HEK293T (cell line): Measurements from ENCODE around the gene ZBTB17.

Experiments used
- CTCF ChIA-PET: fragments of 350-600 bp; formaldehyde crosslinking; extraction: SDS; loops from one replicate; lab custom pipeline; 2021; ENCODE audit warnings: antibody characterized with exemption, inconsistent platforms; lab: Yijun Ruan, JAX
- POLR2A ChIA-PET: fragments of 350-600 bp; formaldehyde crosslinking; extraction: SDS; loops from one replicate; lab custom pipeline; 2020; ENCODE audit warnings: antibody characterized with exemption, inconsistent platforms; lab: Yijun Ruan, JAX
- DNase-seq: peaks from one replicate; pipeline ENCODE4 v3.0.0; 2012; ENCODE audit warnings: mixed read lengths; ENCODE audit errors: extremely low spot score
- ARNT ChIP-seq: fragments of 450-650 bp; IDR thresholded peaks from 2 replicates; pipeline ENCODE4 v1.6.1; 2017; ENCODE audit warnings: mild to moderate bottlenecking
- BHLHE40 ChIP-seq: fragments of 450-650 bp; IDR thresholded peaks from 2 replicates; pipeline ENCODE4 v1.6.1; 2016; ENCODE audit warnings: mild to moderate bottlenecking, moderate library complexity, borderline replicate concordance
- CTBP1 ChIP-seq: fragments of 450-650 bp; IDR thresholded peaks from 2 replicates; pipeline ENCODE4 v1.6.1; 2016; ENCODE audit warnings: borderline replicate concordance
- ELF4 ChIP-seq: fragments of 450-650 bp; IDR thresholded peaks from 2 replicates; pipeline ENCODE4 v1.6.1; 2017; ENCODE audit warnings: antibody characterized with exemption
- FOXA1 ChIP-seq: fragments of 450-650 bp; IDR thresholded peaks from 2 replicates; pipeline ENCODE4 v1.6.1; 2016; ENCODE audit warnings: mild to moderate bottlenecking
- FOXK2 ChIP-seq: fragments of 450-650 bp; IDR thresholded peaks from 2 replicates; pipeline ENCODE4 v1.6.1; 2016; ENCODE audit warnings: mild to moderate bottlenecking
- FOXM1 ChIP-seq: fragments of 450-650 bp; IDR thresholded peaks from 2 replicates; pipeline ENCODE4 v1.6.1; 2017; ENCODE audit warnings: mild to moderate bottlenecking, borderline replicate concordance
- HDGF ChIP-seq: fragments of 450-650 bp; IDR thresholded peaks from 2 replicates; pipeline ENCODE4 v1.6.1; 2017; ENCODE audit warnings: antibody characterized with exemption, borderline replicate concordance
- L3MBTL2 ChIP-seq: fragments of 450-650 bp; conservative IDR thresholded peaks from 2 replicates; pipeline ENCODE4 v1.6.1; 2016; ENCODE audit warnings: mild to moderate bottlenecking
- LEF1 ChIP-seq: fragments of 450-650 bp; IDR thresholded peaks from 2 replicates; pipeline ENCODE4 v1.6.1; 2017; ENCODE audit warnings: mild to moderate bottlenecking, borderline replicate concordance
- NFRKB ChIP-seq: fragments of 450-650 bp; IDR thresholded peaks from 2 replicates; pipeline ENCODE4 v1.6.1; 2016; ENCODE audit warnings: mild to moderate bottlenecking, moderate library complexity
- PKNOX1 ChIP-seq: fragments of 450-650 bp; IDR thresholded peaks from 2 replicates; pipeline ENCODE4 v1.6.1; 2016
- SP1 ChIP-seq: fragments of 450-650 bp; IDR thresholded peaks from 2 replicates; pipeline ENCODE4 v1.6.1; 2017
- SUZ12 ChIP-seq: fragments of 450-650 bp; IDR thresholded peaks from 2 replicates; pipeline ENCODE4 v1.6.1; 2016; ENCODE audit warnings: mild to moderate bottlenecking
- TARDBP ChIP-seq: fragments of 450-650 bp; IDR thresholded peaks from 2 replicates; pipeline ENCODE4 v1.6.1; 2016
- ZNF384 ChIP-seq: fragments of 450-650 bp; IDR thresholded peaks from 2 replicates; pipeline ENCODE4 v1.6.1; 2016

Gene ZBTB17

GRCh38 chr1:15950763-15951295 is 25.1 kb downstream of the ZBTB17 start:
- no peak for DNase-seq
- ChIA-PET CTCF (interaction anchor here (0.6 kb wide), 1 partner anchor 159 kb away, joined by 3 read pairs; no protein-coding TSS in a partner anchor), POLR2A (interaction anchor here (0.7 kb wide), 1 partner anchor 25 kb away, joined by 4 read pairs; the partner anchor contains the start of gene ZBTB17)
- TF ChIP-seq SP1 (no peak), CTBP1 (no peak), BHLHE40 (no peak), L3MBTL2 (no peak), FOXM1 (no peak), TARDBP (no peak), PKNOX1 (no peak), FOXA1 (no peak), ELF4 (no peak), FOXK2 (no peak), ARNT (no peak), SUZ12 (no peak), ZNF384 (no peak), LEF1 (no peak), HDGF (no peak), NFRKB (no peak)

- TF ChIP-seq PKNOX1 (no peak), FOXM1 (no peak), FOXK2 (no peak), ZNF384 (no peak), SP1 (no peak), BHLHE40 (no peak), LEF1 (no peak), L3MBTL2 (no peak), ARNT (no peak), TARDBP (no peak), CTBP1 (no peak), NFRKB (no peak), ELF4 (no peak), HDGF (no peak), FOXA1 (no peak), SUZ12 (no peak)
- ChIA-PET POLR2A (no interaction called here), CTCF (no interaction called here)
- DNase-seq, result no peak
Measured at GRCh38 chr1:15950302-15950701, 25.6 kb downstream of the ZBTB17 start.

GRCh38 chr1:15949453-15950245 is 26.3 kb downstream of the ZBTB17 start:
- ChIA-PET POLR2A (no interaction called here), CTCF (no interaction called here)
- TF ChIP-seq LEF1, result no peak
- no peak for TF ChIP-seq ARNT
- TF ChIP-seq SUZ12, result no peak
- no peak for TF ChIP-seq L3MBTL2
- TF ChIP-seq BHLHE40, result no peak
- no peak for TF ChIP-seq ELF4
- TF ChIP-seq SP1, result no peak
- TF ChIP-seq FOXA1, result no peak
- TF ChIP-seq PKNOX1, result no peak
- no peak for TF ChIP-seq TARDBP
- no peak for TF ChIP-seq FOXK2
- no peak for TF ChIP-seq CTBP1
- no peak for TF ChIP-seq ZNF384
- no peak for TF ChIP-seq NFRKB
- no peak for DNase-seq

- ChIA-PET CTCF (interaction anchor here (0.6 to 1.0 kb wide), 2 partner anchors 11 to 15 kb away, joined by 4 to 6 read pairs; no protein-coding TSS in a partner anchor), POLR2A (no interaction called here)
- no peak for DNase-seq
- TF ChIP-seq FOXK2 (no peak), ELF4 (no peak), L3MBTL2 (no peak), ZNF384 (no peak), NFRKB (no peak)
Measured at GRCh38 chr1:15948595-15949452, 27.1 kb downstream of the ZBTB17 start.

GRCh38 chr1:15948091-15948591 is 27.8 kb downstream of the ZBTB17 start:
- no peak for TF ChIP-seq FOXA1
- no peak for TF ChIP-seq NFRKB
- TF ChIP-seq L3MBTL2, result no peak
- no peak for TF ChIP-seq FOXK2
- CTCF ChIA-PET, result interaction anchor here (1.0 kb wide), 1 partner anchor 12 kb away, joined by 4 read pairs; no protein-coding TSS in a partner anchor
- POLR2A ChIA-PET, result no interaction called here
- DNase-seq, result no peak
